ENCODE measurements around the gene TRIM5.
A peak's percentile ranks its signal among the peaks of the same experiment; 100 is the strongest.
"Not testable (repeated sequence)": the region's sequence is repeated elsewhere in the genome, so short reads cannot be mapped to it uniquely, and the experiment has no call there.

Gene TRIM5

GRCh38 chr11:5700421-5701054 lies 15.7 kb upstream of the TRIM5 start:
- H3K4me3 ChIP-seq (replicated peaks; ENCODE audit: low read depth, low read length), result no peak overlapping the region
- no peak for TF ChIP-seq CTCF (IDR thresholded peaks at IDR 0.05; ENCODE audit: insufficient read depth, low read length, poor library complexity, severe bottlenecking)
- H3K36me3 ChIP-seq (ENCODE audit: control insufficient read depth, insufficient read depth, low read length), result peaks cover 25% of the 10 kb centered on the region
- peak; percentile 28 for DNase-seq (ENCODE audit: extremely low read depth, insufficient read length)
- no peaks in the 10 kb centered on the region for H3K27me3 ChIP-seq (replicated peaks; ENCODE audit: control insufficient read depth, insufficient read depth, low read length)

- Histone ChIP-seq H3K4me3 (replicated peaks; ENCODE audit: low read depth, low read length) (no peak overlapping the region), H3K36me3 (ENCODE audit: control insufficient read depth, insufficient read depth, low read length) (peaks cover 23% of the 10 kb centered on the region)
- no peak for TF ChIP-seq CTCF (IDR thresholded peaks at IDR 0.05; ENCODE audit: insufficient read depth, low read length, poor library complexity, severe bottlenecking)
Observed at GRCh38 chr11:5698281-5698680, 13.4 kb upstream of the TRIM5 start.

GRCh38 chr11:5696210-5696609 lies 11.3 kb upstream of the TRIM5 start:
- no peaks in the 10 kb centered on the region for H3K27me3 ChIP-seq (replicated peaks; ENCODE audit: control insufficient read depth, insufficient read depth, low read length)
- no peak for TF ChIP-seq CTCF (IDR thresholded peaks at IDR 0.05; ENCODE audit: insufficient read depth, low read length, poor library complexity, severe bottlenecking)
- DNase-seq (ENCODE audit: extremely low read depth, insufficient read length), result no peak
- no peak overlapping the region for H3K4me3 ChIP-seq (replicated peaks; ENCODE audit: low read depth, low read length)
- H3K36me3 ChIP-seq (ENCODE audit: control insufficient read depth, insufficient read depth, low read length), result peaks cover 18% of the 10 kb centered on the region

More at GRCh38 chr11:5698281-5698680, 13.4 kb upstream of the TRIM5 start:
- DNase-seq (ENCODE audit: extremely low read depth, insufficient read length), result no peak
- no peaks in the 10 kb centered on the region for H3K27me3 ChIP-seq (replicated peaks; ENCODE audit: control insufficient read depth, insufficient read depth, low read length)

- TF ChIP-seq CTCF (IDR thresholded peaks at IDR 0.05; ENCODE audit: insufficient read depth, low read length, poor library complexity, severe bottlenecking), result no peak
- Histone ChIP-seq H3K27me3 (replicated peaks; ENCODE audit: control insufficient read depth, insufficient read depth, low read length) (no peaks in the 10 kb centered on the region), H3K36me3 (ENCODE audit: control insufficient read depth, insufficient read depth, low read length) (peaks cover 18% of the 10 kb centered on the region), H3K4me3 (replicated peaks; ENCODE audit: low read depth, low read length) (no peak overlapping the region)
- DNase-seq (ENCODE audit: extremely low read depth, insufficient read length), result no peak
Observed at GRCh38 chr11:5695580-5695979, 10.7 kb upstream of the TRIM5 start.

GRCh38 chr11:5694642-5695041 lies 9.8 kb upstream of the TRIM5 start:
- no peak for DNase-seq (ENCODE audit: extremely low read depth, insufficient read length)
- TF ChIP-seq CTCF (IDR thresholded peaks at IDR 0.05; ENCODE audit: insufficient read depth, low read length, poor library complexity, severe bottlenecking), result no peak
- Histone ChIP-seq H3K4me3 (replicated peaks; ENCODE audit: low read depth, low read length) (no peak overlapping the region), H3K36me3 (ENCODE audit: control insufficient read depth, insufficient read depth, low read length) (peaks cover 18% of the 10 kb centered on the region), H3K27me3 (replicated peaks; ENCODE audit: control insufficient read depth, insufficient read depth, low read length) (no peaks in the 10 kb centered on the region)

GRCh38 chr11:5691964-5692361 lies 7.1 kb upstream of the TRIM5 start:
- Histone ChIP-seq H3K4me3 (replicated peaks; ENCODE audit: low read depth, low read length) (peak overlapping the region; percentile 64), H3K36me3 (ENCODE audit: control insufficient read depth, insufficient read depth, low read length) (peaks cover 11% of the 10 kb centered on the region), H3K27me3 (replicated peaks; ENCODE audit: control insufficient read depth, insufficient read depth, low read length) (no peaks in the 10 kb centered on the region)
- no peak for DNase-seq (ENCODE audit: extremely low read depth, insufficient read length)
- TF ChIP-seq CTCF (IDR thresholded peaks at IDR 0.05; ENCODE audit: insufficient read depth, low read length, poor library complexity, severe bottlenecking), result no peak

- H3K4me3 ChIP-seq (replicated peaks; ENCODE audit: low read depth, low read length), result peak overlapping the region; percentile 64
Observed at GRCh38 chr11:5691238-5691963, 6.5 kb upstream of the TRIM5 start.

More at GRCh38 chr11:5691238-5691963, 6.5 kb upstream of the TRIM5 start:
- not testable (repeated sequence) for H3K27me3 ChIP-seq (replicated peaks; ENCODE audit: control insufficient read depth, insufficient read depth, low read length); DNase-seq (ENCODE audit: extremely low read depth, insufficient read length); H3K36me3 ChIP-seq (ENCODE audit: control insufficient read depth, insufficient read depth, low read length)

Data from GM06990 (cell line).